Measurements from ENCODE around the gene LAIR2. TPM values are rescaled to one million over a fixed set of nuclear protein-coding genes. Genes with fewer than 3 reads are reported as not detected.

The LAIR2 gene
- total and polyA plus RNA-seq, 4 donors: 1.7 TPM; not detected in 3

DNA sequence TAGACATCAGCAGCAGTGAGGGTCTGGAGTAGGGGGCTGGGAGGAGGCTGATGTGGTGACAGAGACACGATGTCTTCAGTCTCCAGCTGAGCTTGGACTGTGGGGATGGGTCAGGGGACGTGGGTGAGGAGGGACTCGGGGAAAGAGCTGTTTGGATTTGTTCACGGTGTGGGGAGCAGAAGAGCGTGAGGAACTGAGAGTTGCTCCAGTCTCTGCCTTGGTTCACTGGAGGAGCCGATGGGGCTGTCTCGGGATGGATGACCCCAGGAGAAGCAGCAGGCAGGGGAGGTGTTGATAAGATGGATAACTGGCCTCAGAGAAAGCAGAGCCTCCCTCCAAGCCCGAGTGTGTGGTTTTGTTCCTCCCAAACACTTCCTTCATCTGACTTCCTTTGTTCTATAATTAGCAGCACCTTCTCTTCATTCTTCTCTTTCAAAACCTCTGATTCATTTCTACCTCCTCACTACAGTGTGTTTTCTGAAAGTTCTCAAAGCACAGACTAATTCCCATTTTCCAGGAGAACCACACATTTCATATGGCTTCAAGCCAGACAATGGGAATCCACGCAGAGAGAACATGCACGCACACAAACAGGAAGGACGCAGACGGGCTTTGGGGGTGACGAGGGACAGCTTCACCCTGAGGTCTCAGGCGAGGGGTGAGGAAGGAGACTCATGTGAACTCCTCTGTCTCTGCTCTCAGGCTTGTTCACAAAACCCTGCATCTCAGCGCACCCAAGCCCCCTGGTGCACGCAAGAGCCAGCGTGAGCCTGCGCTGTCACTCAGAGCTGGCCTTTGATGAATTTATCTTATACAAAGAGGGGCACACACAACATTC, 18.6 kb downstream of the LAIR2 start:
- Histone ChIP-seq H3K27ac (ENCODE audit: low read depth in 1 of 2, low read length in 1 of 2) (no peak overlapping the region), H3K36me3 (ENCODE audit: control insufficient read depth in 4 of 4, insufficient read depth in 4 of 4, low read length in 4 of 4) (no peaks in the 10 kb centered on the region), H3K27me3 (ENCODE audit: control insufficient read depth in 3 of 3, insufficient read depth in 3 of 3, low read length in 2 of 3) (no peaks in the 10 kb centered on the region), H3K9ac (ENCODE audit: insufficient read depth in 1 of 2, low read length in 2 of 2) (no peak overlapping the region), H3K9me3 (ENCODE audit: control insufficient read depth in 4 of 4, insufficient read depth in 3 of 4, low read length in 3 of 4) (no peaks in the 10 kb centered on the region), H3K4me3 (no peak overlapping the region), H3K4me1 (ENCODE audit: control insufficient read depth in 5 of 5, insufficient read depth in 5 of 5, low read length in 5 of 5) (no peaks in the 10 kb centered on the region)
- TF ChIP-seq, protein P1, sequence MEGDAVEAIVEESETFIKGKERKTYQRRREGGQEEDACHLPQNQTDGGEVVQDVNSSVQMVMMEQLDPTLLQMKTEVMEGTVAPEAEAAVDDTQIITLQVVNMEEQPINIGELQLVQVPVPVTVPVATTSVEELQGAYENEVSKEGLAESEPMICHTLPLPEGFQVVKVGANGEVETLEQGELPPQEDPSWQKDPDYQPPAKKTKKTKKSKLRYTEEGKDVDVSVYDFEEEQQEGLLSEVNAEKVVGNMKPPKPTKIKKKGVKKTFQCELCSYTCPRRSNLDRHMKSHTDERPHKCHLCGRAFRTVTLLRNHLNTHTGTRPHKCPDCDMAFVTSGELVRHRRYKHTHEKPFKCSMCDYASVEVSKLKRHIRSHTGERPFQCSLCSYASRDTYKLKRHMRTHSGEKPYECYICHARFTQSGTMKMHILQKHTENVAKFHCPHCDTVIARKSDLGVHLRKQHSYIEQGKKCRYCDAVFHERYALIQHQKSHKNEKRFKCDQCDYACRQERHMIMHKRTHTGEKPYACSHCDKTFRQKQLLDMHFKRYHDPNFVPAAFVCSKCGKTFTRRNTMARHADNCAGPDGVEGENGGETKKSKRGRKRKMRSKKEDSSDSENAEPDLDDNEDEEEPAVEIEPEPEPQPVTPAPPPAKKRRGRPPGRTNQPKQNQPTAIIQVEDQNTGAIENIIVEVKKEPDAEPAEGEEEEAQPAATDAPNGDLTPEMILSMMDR (IDR thresholded peaks at IDR 0.05; ENCODE audit: control extremely low read depth, extremely low read depth): no peak
- WGBS, 2 donors: 25 to 35% methylated on average over 17 to 18 of the region's 18 CpGs
- DNase-seq: no peak
- no peak for ATAC-seq (ENCODE audit: insufficient read depth, low FRiP score)

GRCh38 chr19:54521860-54522513, 19.4 kb downstream of the LAIR2 start:
- H3K36me3 ChIP-seq (ENCODE audit: control insufficient read depth in 4 of 4, insufficient read depth in 4 of 4, low read length in 4 of 4): no peaks in the 10 kb centered on the region
- H3K27me3 ChIP-seq (ENCODE audit: control insufficient read depth in 3 of 3, insufficient read depth in 3 of 3, low read length in 2 of 3): no peaks in the 10 kb centered on the region
- ATAC-seq (ENCODE audit: insufficient read depth, low FRiP score): no peak
- no peak overlapping the region for H3K27ac ChIP-seq (ENCODE audit: low read depth in 1 of 2, low read length in 1 of 2)
- H3K9ac ChIP-seq (ENCODE audit: insufficient read depth in 1 of 2, low read length in 2 of 2): no peak overlapping the region
- no peak overlapping the region for H3K4me3 ChIP-seq
- H3K9me3 ChIP-seq (ENCODE audit: control insufficient read depth in 4 of 4, insufficient read depth in 3 of 4, low read length in 3 of 4): no peaks in the 10 kb centered on the region
- 81% methylated on average over 6 of the region's 6 CpGs for WGBS, 2 donors
- TF ChIP-seq, protein P1 (IDR thresholded peaks at IDR 0.05; ENCODE audit: control extremely low read depth, extremely low read depth): no peak
- DNase-seq: no peak
- H3K4me1 ChIP-seq (ENCODE audit: control insufficient read depth in 5 of 5, insufficient read depth in 5 of 5, low read length in 5 of 5): no peaks in the 10 kb centered on the region

DNA sequence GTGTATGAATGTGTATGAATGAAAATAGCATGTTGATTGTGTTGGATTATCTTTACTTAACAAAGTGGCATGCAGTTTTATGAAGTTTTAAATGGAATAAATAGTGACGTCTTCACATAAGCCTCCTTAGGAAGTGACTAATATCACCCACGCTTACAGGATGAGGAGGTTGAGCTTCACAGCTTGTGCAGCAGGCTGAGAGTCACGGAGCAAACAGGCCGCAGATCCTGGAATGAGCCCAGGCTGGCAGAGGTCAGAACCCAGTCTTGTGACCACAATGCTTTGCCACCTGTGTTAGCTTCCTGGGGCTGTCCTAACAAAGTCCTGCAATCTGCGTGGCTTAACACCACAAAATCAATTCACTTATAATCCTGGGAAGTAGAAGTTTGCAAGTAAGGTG, 20.8 kb downstream of the LAIR2 start:
- H3K27me3 ChIP-seq (ENCODE audit: control insufficient read depth in 3 of 3, insufficient read depth in 3 of 3, low read length in 2 of 3): no peaks in the 10 kb centered on the region

More for the DNA sequence above, 20.8 kb downstream of the LAIR2 start:
- DNase-seq (peak in 1 of 3 donors; percentile 4), ATAC-seq (ENCODE audit: insufficient read depth, low FRiP score) (no peak)
- no peak overlapping the region for H3K9ac ChIP-seq (ENCODE audit: insufficient read depth in 1 of 2, low read length in 2 of 2)
- WGBS, 2 donors: 24 to 36% methylated on average over 5 of the region's 5 CpGs
- no peak overlapping the region for H3K27ac ChIP-seq (ENCODE audit: low read depth in 1 of 2, low read length in 1 of 2)
- no peaks in the 10 kb centered on the region for H3K4me1 ChIP-seq (ENCODE audit: control insufficient read depth in 5 of 5, insufficient read depth in 5 of 5, low read length in 5 of 5)
- TF ChIP-seq, protein P1 (IDR thresholded peaks at IDR 0.05; ENCODE audit: control extremely low read depth, extremely low read depth): no peak
- H3K36me3 ChIP-seq (ENCODE audit: control insufficient read depth in 4 of 4, insufficient read depth in 4 of 4, low read length in 4 of 4): no peaks in the 10 kb centered on the region
- no peaks in the 10 kb centered on the region for H3K9me3 ChIP-seq (ENCODE audit: control insufficient read depth in 4 of 4, insufficient read depth in 3 of 4, low read length in 3 of 4)
- H3K4me3 ChIP-seq: no peak overlapping the region

Measured in lung (tissue), 12 donors.